H9 (cell line): ENCODE measurements around the gene MPL. TPM values are rescaled to one million over a fixed set of nuclear protein-coding genes. Genes with fewer than 3 reads are reported as not detected.

Source experiments
- DNase-seq: peaks from one replicate; pipeline ENCODE4 v3.0.0-alpha.2; 2017
- H2AFZ ChIP-seq: one replicate; pipeline ENCODE4 v1.6.1; 2013; ENCODE audit warnings: mild to moderate bottlenecking, low read length, control low read depth, moderate library complexity
- H2AK5ac ChIP-seq: 2 replicates; pipeline ENCODE4 v1.6.1; 2013; ENCODE audit warnings: low read length, control low read depth, mixed read lengths; ENCODE audit not compliant: insufficient read length
- H2BK120ac ChIP-seq: one replicate; pipeline ENCODE4 v1.6.1; 2013; ENCODE audit warnings: low read depth, mild to moderate bottlenecking, low read length, control low read depth, inconsistent platforms; ENCODE audit not compliant: poor library complexity, severe bottlenecking
- H2BK12ac ChIP-seq: 2 replicates; pipeline ENCODE4 v1.6.1; 2013; ENCODE audit warnings: low read length, control low read depth, mixed read lengths, low read depth; ENCODE audit not compliant: insufficient read length
- H2BK15ac ChIP-seq: 2 replicates; pipeline ENCODE4 v1.6.1; 2013; ENCODE audit warnings: low read depth, low read length, control low read depth
- H2BK20ac ChIP-seq: one replicate; pipeline ENCODE4 v1.6.1; 2013; ENCODE audit warnings: low read depth, mild to moderate bottlenecking, low read length, control low read depth, inconsistent platforms; ENCODE audit not compliant: poor library complexity, severe bottlenecking
- H2BK5ac ChIP-seq: 2 replicates; pipeline ENCODE4 v1.6.1; 2013; ENCODE audit warnings: low read length, control low read depth, mixed read lengths; ENCODE audit not compliant: insufficient read length
- H3K14ac ChIP-seq: 2 replicates; pipeline ENCODE4 v1.6.1; 2013; ENCODE audit warnings: low read length, control low read depth; ENCODE audit not compliant: insufficient read depth
- H3K18ac ChIP-seq: 2 replicates; pipeline ENCODE4 v1.6.1; 2013; ENCODE audit warnings: low read depth, mild to moderate bottlenecking, mixed read lengths, low read length, control low read depth; ENCODE audit not compliant: insufficient read length
- H3K23ac ChIP-seq: 2 replicates; pipeline ENCODE4 v1.6.1; 2013; ENCODE audit warnings: low read length, control low read depth, mixed read lengths, low read depth; ENCODE audit not compliant: insufficient read length
- H3K23me2 ChIP-seq: 2 replicates; pipeline ENCODE4 v1.6.1; 2013; ENCODE audit warnings: low read depth, mild to moderate bottlenecking, mixed read lengths, low read length, control low read depth; ENCODE audit not compliant: insufficient read length, poor library complexity, severe bottlenecking
- H3K27ac ChIP-seq: 2 replicates; pipeline ENCODE4 v1.5.1; 2013; ENCODE audit warnings: low read length, control low read depth, mixed read lengths, low read depth; ENCODE audit not compliant: insufficient read length
- H3K27me3 ChIP-seq: 2 replicates; pipeline ENCODE4 v1.6.1; 2013; ENCODE audit warnings: low read length, control low read depth, inconsistent platforms; ENCODE audit not compliant: insufficient read depth
- H3K4ac ChIP-seq: 2 replicates; pipeline ENCODE4 v1.6.1; 2013; ENCODE audit warnings: low read depth, mild to moderate bottlenecking, control low read depth, inconsistent platforms, low read length, moderate library complexity
- H3K4me1 ChIP-seq: 2 replicates; pipeline ENCODE4 v1.6.1; 2013; ENCODE audit warnings: low read length, control low read depth, inconsistent platforms; ENCODE audit not compliant: insufficient read depth
- H3K4me2 ChIP-seq: 2 replicates; pipeline ENCODE4 v1.6.1; 2013; ENCODE audit warnings: low read length, control low read depth, mixed read lengths; ENCODE audit not compliant: insufficient read length, insufficient read depth
- H3K56ac ChIP-seq: 2 replicates; pipeline ENCODE4 v1.6.1; 2013; ENCODE audit warnings: low read depth, mild to moderate bottlenecking, mixed read lengths, low read length, control low read depth; ENCODE audit not compliant: insufficient read length
- H3K79me1 ChIP-seq: 2 replicates; pipeline ENCODE4 v1.6.1; 2013; ENCODE audit warnings: low read depth, mild to moderate bottlenecking, moderate library complexity, low read length, control low read depth, inconsistent platforms; ENCODE audit not compliant: insufficient read depth, poor library complexity, severe bottlenecking
- H3K79me2 ChIP-seq: 2 replicates; pipeline ENCODE4 v1.6.1; 2013; ENCODE audit warnings: low read length, control low read depth, inconsistent platforms; ENCODE audit not compliant: insufficient read depth
- H3K9ac ChIP-seq: 2 replicates; pipeline ENCODE4 v1.6.1; 2013; ENCODE audit warnings: low read length, control low read depth, mixed read lengths; ENCODE audit not compliant: insufficient read length; ENCODE audit errors: extremely low read depth
- H3K9me3 ChIP-seq: one replicate; pipeline ENCODE4 v1.6.1; 2013; ENCODE audit warnings: low read depth, low read length, inconsistent platforms; ENCODE audit not compliant: control insufficient read depth
- H3T11ph ChIP-seq: one replicate; pipeline ENCODE4 v1.6.1; 2013; ENCODE audit warnings: mild to moderate bottlenecking, low read length, control low read depth, inconsistent platforms
- H4K20me1 ChIP-seq: one replicate; pipeline ENCODE4 v1.6.1; 2013; ENCODE audit not compliant: control insufficient read depth, insufficient read length, insufficient read depth
- H4K5ac ChIP-seq: 2 replicates; pipeline ENCODE4 v1.6.1; 2013; ENCODE audit warnings: low read depth, mild to moderate bottlenecking, mixed read lengths, low read length, control low read depth; ENCODE audit not compliant: insufficient read length
- H4K8ac ChIP-seq: replicated peaks from 2 replicates; pipeline ENCODE4 v1.6.1; 2013; ENCODE audit warnings: low read length, control low read depth, mixed read lengths, low read depth; ENCODE audit not compliant: insufficient read length
- H4K91ac ChIP-seq: 2 replicates; pipeline ENCODE4 v1.6.1; 2013; ENCODE audit warnings: low read depth, mild to moderate bottlenecking, moderate library complexity, mixed read lengths, low read length, control low read depth; ENCODE audit not compliant: insufficient read length
- H3K27ac Mint-ChIP-seq, 3 experiments: 2 replicates in 2 of 3; 3 replicates in 1 of 3; pipeline ENCODE4 v1.8.0; 2020 to 2021; ENCODE audit warnings: mixed read lengths in 3 of 3, mild to moderate bottlenecking in 1 of 3, moderate library complexity in 1 of 3
- H3K27me3 Mint-ChIP-seq: 2 replicates; pipeline ENCODE4 v1.8.0; 2021; ENCODE audit warnings: low read depth, mild to moderate bottlenecking, moderate library complexity, mixed read lengths
- H3K36me3 Mint-ChIP-seq, 3 experiments: 2 replicates in 2 of 3; 3 replicates in 1 of 3; pipeline ENCODE4 v1.8.0; 2020 to 2021; ENCODE audit warnings: low read depth in 3 of 3, mixed read lengths in 3 of 3; ENCODE audit not compliant: insufficient read depth in 1 of 3
- H3K4me1 Mint-ChIP-seq, 2 experiments: 2 replicates each; pipeline ENCODE4 v1.8.0; 2020; ENCODE audit warnings: mixed read lengths in 2 of 2
- H3K4me3 Mint-ChIP-seq, 2 experiments: 2 replicates in 1 of 2; 3 replicates in 1 of 2; pipeline ENCODE4 v1.8.0; 2020 to 2021; ENCODE audit warnings: mild to moderate bottlenecking in 2 of 2, mixed read lengths in 2 of 2, moderate library complexity in 1 of 2
- H3K9me3 Mint-ChIP-seq, 2 experiments: 2 replicates in 1 of 2; 3 replicates in 1 of 2; pipeline ENCODE4 v1.8.0; 2020; ENCODE audit warnings: mild to moderate bottlenecking in 2 of 2, mixed read lengths in 2 of 2, moderate library complexity in 1 of 2
- CTCF ChIP-seq: fragments of 200-600 bp; sonication (generic); conservative IDR thresholded peaks from 3 replicates; pipeline ENCODE4 v1.8.0; 2021; ENCODE audit warnings: antibody characterized with exemption, mild to moderate bottlenecking
- WGBS: extraction: QIAGEN DNeasy Blood & Tissue Kit; methylation state at CpG from one replicate; pipeline ENCODE4 v1.1.7; 2013; ENCODE audit warnings: missing lambda C conversion rate, low lambda C conversion rate, mixed read lengths; ENCODE audit not compliant: insufficient read length; ENCODE audit errors: extremely low coverage; 5-methylcytosine and 5-hydroxymethylcytosine counted together
- total RNA-seq: library from RNA; stranded (reverse); gene quantifications from 2 replicates; pipeline ENCODE4 v1.2.1, GENCODE V29; 2021

The MPL gene
- total RNA-seq, 1 experiment from 2014 or later: not detected

GRCh38 chr1:43315963-43316737, 21.5 kb upstream of the MPL start:
- H2AFZ ChIP-seq: no peak overlapping the region
- no peak overlapping the region for H3K27ac Mint-ChIP-seq

More at GRCh38 chr1:43315963-43316737, 21.5 kb upstream of the MPL start:
- no peaks in the 10 kb centered on the region for H3K27me3 ChIP-seq
- H2BK120ac ChIP-seq: no peak overlapping the region
- no peak overlapping the region for H2BK15ac ChIP-seq
- no peak overlapping the region for H4K5ac ChIP-seq
- no peak overlapping the region for H3K18ac ChIP-seq
- DNase-seq: no peak
- H3K36me3 Mint-ChIP-seq: no peaks in the 10 kb centered on the region
- H3T11ph ChIP-seq: no peak overlapping the region
- no peaks in the 10 kb centered on the region for H3K23me2 ChIP-seq
- H3K79me1 ChIP-seq: no peaks in the 10 kb centered on the region
- no peak overlapping the region for H2BK20ac ChIP-seq
- H4K20me1 ChIP-seq: no peaks in the 10 kb centered on the region
- no peak overlapping the region for H3K14ac ChIP-seq
- no peak overlapping the region for H2BK5ac ChIP-seq
- H3K4ac ChIP-seq: no peak overlapping the region
- H3K56ac ChIP-seq: no peak overlapping the region
- no peaks in the 10 kb centered on the region for H3K4me1 ChIP-seq
- no peaks in the 10 kb centered on the region for H3K9me3 ChIP-seq
- no peaks in the 10 kb centered on the region for H3K9me3 Mint-ChIP-seq
- H3K27ac ChIP-seq: no peak overlapping the region
- H2BK12ac ChIP-seq: no peak overlapping the region
- H4K8ac ChIP-seq: no peak overlapping the region
- no peak for TF ChIP-seq CTCF
- H3K4me3 Mint-ChIP-seq: no peak overlapping the region
- H4K91ac ChIP-seq: no peak overlapping the region
- no peak overlapping the region for H2AK5ac ChIP-seq
- H3K79me2 ChIP-seq: no peaks in the 10 kb centered on the region
- H3K23ac ChIP-seq: no peak overlapping the region
- no peak overlapping the region for H3K9ac ChIP-seq
- no CpG with 5 or more reads among the region's 10 CpGs for WGBS
- H3K27me3 Mint-ChIP-seq: no peaks in the 10 kb centered on the region; the same call in none of the 2 replicates
- peaks cover 7 to 11% of the 10 kb centered on the region in 2 experiments for H3K4me1 Mint-ChIP-seq
- H3K4me2 ChIP-seq: no peak overlapping the region
